CD4-positive, alpha-beta T cell treated with Interleukin-17A for 4 hours (primary cell): Measurements from ENCODE around the gene SIPA1L2.
"Not testable (repeated sequence)": the region's sequence is repeated elsewhere in the genome, so short reads cannot be mapped to it uniquely, and the experiment has no call there.

Experiments used
- DNase-seq: peaks from one replicate; pipeline ENCODE4 v3.0.0-alpha.2; 2020; ENCODE audit warnings: mixed read lengths

The SIPA1L2 gene

DNA sequence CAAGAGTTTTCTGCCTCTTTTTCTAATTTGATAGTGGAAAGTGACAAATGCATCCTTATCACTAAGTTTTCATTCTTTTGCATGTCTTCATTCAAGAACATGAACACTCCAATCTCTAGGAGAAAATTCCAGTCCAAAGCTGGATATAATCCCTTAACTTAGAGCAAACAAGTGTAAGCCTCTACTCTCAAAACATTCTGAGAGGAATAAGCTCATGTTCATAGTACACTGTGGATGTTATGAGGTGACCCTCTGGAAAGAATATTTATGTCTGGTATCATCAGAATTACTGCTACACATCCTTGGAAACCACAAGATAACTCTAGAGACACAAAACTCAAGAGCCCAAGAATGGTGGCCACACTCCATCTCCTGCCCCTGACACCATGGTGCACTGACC, 15.1 kb downstream of the SIPA1L2 start:
- DNase-seq = no peak

DNA sequence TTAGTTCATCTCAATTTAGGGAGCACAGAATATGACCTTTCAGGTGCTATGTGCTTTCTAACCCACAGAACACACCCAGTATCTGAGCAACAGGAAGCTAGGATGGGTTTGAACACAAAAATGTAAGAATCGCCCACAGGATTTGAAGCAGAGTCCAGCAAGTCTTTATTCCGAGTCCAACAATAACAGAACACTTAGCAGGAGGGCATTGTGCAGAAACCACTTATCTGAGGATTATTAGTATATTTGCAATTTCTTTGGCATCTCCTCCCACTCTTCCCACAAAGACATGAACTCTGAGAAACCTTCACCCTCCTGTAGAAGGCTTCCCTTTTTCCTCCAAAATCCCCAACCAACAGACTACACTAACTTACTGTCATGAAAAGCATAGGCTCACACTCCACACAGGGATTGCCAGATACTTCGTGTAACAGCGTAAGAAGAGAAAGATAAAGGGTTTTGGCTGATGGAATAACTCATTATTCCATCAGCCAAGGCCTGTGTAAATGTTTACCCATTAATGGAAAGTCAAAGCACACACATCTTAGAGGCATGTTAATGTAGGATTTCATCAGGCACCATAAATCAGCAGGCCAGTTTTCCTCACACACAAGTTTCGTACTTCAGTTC, 16.1 kb downstream of the SIPA1L2 start:
- no peak for DNase-seq

DNA sequence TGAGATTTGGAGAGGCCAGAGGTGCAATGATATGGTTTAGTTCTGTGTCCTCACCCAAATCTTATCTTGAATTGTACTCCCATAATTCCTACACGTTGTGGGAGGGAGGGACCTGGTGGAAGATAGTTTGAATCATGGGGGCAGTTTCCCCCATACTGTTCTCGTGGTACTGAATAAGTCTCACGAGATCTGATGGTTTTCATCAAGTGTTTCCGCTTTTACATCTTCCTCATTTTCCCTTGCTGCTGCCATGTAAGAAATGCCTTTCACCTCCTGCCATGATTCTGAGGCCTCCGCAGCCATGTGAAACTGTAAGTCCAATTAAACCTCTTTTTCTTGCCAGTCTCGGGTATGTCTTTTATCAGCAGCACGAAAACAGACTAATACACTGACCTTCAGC, 17.1 kb downstream of the SIPA1L2 start:
- DNase-seq = not testable (repeated sequence)

DNA sequence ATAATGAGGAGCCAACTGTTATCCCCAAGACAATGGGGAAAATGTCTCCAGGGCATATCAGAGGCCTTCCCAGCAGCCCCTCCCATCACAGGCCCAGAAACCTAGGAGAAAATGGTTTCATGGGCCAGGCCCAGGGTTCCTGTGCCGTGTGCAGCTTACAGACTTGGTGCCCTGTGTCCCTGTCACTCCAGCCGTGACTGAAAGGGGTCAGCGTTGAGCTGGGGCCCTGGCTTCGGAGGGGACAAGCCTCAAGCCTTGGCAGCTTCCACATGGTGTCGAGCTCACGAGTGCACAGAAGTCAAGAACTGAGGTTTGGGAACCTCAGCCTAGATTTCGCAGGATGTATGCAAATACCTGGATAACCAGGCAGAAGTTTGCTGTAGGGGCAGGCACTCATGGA, 18.1 kb downstream of the SIPA1L2 start:
- no peak for DNase-seq

DNA sequence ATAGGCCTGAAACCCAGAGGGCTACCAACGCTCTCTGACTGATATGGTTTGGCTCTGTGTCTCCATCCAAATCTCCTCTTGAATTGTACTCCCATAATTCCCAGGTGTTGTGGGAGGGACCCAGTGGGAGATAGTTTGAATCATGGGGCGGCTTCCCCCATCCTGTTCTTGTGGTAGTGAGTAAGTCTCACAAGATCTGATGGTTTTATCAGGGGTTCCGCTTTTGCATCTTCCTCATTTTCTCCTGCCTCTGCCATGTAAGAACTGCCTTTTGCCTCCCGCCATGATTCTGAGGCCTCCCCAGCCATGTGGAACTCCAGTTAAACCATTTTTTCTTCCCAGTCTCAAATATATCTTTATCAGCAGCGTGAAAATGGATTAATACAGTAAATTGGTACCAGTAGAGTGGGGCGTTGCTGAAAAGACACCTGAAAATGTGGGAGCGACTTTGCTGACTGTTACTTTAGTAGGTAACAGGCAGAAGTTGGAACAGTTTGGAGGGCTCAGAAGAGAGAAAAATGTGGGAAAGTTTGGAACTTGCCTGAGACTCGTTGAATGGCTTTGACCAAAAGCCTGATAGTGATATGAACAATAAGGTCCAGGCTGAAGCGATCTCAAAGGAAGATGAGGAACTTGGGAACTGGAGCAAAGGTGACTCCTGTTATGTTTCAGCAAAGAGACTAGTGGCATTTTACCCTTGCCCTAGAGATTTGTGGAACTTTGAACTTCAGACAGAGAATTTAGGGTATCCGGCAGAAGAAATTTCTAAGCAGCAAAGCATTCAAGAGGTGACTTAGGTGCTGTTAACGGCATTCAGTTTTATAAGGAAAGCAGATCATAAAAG, 18.8 kb downstream of the SIPA1L2 start:
- not testable (repeated sequence) for DNase-seq

DNA sequence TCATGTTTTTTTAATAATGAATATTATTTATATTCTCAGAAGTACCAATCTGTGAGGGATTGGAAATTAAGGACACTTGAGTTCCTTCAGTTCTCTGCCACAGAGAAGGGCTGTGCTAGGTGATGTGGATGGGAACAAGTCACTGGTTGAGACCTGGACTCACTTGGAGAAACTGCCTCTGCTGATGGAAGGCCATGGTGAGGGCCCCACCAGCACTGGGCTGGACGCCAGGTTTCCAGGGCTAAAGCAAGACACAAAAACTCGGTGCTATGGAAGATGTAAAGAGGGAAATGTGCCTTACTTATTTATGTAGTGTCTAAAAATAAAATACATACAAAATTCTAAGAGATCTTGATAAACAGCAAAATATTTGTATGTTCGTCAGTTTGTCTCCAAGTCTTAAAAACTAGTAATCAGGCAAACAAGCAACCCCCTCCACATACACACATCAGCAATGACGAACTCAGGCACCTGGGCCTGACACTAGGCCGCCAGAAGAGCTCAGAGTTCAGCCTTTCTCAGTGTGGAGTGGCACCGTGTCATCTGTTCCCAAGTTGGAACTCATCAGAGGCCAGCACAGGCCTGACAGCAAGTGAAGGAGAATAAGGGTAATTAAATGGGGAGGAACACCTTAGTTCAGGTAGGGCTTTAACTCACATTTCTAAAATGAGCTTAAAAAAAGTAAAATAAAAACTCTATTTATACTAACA, 19.6 kb downstream of the SIPA1L2 start:
- DNase-seq = no peak

DNA sequence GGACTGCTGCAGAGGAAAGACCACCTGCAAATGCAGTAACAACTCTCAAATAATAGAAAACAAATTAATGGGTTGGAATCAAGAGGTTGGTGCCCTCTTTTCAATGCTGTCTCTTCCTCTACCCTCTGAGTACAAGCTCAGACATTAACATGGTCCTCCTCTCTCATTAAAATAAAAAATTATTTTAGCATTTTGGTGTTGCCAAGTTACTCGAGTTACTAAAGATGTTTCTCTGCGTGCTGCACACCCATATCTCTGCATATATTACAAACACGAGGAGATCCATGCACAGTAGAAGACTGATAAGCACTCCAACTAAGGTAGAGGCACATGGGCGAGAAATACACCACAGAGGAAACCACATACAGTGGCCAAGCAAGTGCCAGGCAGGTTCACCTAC, 21.5 kb downstream of the SIPA1L2 start:
- no peak for DNase-seq

DNA sequence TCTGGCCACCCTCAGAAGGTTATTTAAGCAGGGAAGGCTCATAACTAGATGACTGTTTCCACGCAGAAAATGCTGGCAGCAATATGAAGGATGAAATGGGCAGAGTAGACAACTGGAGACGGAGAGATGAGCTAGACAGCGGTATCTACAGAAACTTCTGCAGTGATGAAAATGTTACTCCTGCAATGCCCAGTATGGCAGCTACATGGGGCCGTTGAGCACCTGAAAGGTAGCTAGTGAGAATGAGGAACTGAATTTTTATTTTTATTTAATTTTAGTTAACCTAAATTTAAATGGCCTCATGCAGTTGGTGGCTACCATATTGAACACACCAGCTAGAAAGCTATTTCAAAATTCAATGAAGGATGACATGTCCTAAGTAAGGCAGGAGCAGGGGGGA, 27.3 kb downstream of the SIPA1L2 start:
- no peak for DNase-seq

DNA sequence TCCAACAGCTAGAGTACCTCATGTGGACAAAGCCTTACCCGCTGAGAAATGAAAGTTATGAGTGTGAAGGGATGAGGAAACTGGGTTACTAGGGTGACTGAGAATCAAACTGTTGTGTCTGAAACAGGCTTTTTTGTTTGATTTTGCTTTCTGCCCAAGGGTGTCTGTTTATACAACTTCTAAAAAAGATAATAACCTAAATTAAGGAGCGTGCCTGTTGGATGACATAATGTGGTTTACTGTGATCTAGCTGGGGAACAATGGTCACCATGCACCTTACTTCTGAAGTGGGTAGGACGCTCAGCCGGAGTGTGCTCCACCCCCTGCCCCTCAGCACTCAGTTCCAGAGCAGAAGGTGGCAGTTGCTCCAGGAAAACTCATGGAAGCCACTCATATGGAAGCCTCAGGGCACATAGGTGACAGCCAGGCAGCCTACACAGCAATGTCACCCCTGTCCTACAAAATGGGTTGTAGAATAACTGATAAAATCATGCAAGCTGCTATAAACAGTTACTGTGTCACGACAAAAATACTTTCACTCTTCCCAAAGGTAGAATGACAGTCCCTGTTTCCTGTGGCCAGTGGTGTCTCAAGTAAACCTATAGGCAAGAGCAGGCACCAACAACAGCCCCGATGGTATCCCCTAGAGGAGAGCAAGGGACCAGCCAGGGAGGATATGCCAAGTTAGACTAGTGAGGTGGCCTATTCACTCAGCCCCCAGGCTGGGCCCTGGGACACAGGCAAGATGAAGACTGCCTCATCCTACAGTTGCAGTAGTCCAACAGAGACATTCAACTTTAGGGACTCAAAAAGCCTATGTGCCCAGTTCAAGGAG, 29.3 kb downstream of the SIPA1L2 start:
- no peak for DNase-seq

DNA sequence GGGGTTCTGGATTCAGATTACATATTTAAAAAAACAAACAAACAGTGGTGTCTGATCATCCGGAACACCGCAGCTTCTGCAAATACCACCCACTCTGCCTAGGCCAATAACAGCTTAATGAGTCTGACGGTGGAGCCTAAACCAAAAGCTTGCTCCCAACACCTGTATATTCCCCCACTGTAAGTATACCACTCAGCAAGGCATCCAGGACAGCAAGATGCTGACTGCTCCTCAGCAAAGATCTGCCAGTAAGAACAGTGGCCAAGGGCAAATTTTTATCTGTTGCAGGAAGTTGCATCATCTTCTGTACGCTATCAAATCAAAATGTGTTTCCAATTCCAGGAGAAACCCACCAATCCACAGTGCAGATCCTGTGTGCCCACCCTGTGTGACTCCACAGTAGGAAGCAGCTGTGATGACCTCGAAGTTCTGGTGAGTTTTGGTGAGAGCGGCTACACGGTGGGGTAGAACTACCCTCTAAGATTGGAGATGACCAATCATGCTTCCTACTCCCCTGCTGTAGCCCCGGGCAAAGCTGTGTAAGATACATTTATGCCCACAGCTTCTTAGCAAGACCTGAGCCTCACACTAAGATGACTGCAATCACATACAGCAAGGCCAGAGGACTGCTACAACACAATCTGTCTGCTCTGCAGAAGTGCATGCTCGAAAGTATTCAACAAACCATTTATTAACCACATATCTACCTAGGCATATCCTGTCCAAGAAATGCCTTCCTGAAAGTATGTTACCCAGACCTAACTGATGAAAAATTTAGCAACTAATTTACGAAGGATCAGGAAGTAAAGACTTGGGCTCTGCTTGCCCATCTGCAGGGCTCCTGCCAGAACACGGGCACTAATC, 30.5 kb downstream of the SIPA1L2 start:
- DNase-seq = no peak

DNA sequence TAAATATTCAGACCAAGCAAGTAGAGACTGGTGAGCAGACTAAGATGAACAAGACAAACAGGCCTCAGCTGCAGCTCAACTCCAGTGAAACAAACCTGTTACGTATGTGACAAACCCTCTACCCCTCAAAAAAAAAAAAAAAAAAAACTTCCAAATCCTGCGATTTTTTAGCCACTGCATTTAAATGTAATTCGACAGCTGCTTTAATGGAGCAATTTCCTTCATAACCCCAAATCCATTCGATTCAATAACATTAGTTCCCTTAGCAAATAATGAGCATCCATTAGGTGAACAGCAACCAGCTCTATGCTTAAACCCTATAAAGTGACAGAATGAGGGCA, 31.1 kb downstream of the SIPA1L2 start:
- no peak for DNase-seq

DNA sequence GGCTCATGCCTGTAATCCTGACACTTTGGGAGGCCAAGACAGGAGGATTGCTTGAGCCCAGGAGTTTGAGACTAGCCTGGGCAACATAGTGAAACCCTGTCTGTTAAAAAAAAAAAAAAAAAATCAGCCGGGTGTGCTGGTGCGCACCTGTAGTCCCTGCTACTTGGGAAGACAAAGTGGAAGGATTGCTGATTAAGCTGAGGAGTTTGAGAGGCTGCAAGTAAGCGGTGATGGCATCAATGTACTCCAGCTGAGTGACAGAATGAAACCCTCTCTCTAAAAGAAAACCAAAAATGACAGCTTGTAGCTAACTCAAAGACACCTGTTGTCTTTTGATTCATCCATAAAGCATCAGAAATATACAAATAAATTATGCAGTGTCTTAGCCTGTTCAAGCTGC, 31.8 kb downstream of the SIPA1L2 start:
- DNase-seq = no peak

DNA sequence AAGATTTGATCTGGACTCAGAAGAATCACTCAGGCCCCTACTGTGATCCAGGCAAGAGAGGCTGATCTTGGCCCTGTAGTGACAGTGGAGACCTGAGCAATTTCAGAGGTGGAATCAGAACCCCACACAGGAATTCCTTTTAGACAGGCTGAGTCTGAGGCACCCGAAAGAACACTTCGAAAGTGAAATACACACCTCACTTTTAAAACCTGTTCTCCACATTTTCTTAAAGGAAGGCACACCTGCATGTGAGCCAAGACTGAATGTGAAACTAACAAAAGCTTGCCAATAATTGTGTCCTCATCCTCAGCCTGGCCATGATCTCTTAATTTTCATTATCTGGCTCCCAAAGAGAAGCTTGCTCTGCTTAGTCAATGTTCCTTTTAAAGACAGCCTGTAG, 32.2 kb downstream of the SIPA1L2 start:
- DNase-seq = no peak

DNA sequence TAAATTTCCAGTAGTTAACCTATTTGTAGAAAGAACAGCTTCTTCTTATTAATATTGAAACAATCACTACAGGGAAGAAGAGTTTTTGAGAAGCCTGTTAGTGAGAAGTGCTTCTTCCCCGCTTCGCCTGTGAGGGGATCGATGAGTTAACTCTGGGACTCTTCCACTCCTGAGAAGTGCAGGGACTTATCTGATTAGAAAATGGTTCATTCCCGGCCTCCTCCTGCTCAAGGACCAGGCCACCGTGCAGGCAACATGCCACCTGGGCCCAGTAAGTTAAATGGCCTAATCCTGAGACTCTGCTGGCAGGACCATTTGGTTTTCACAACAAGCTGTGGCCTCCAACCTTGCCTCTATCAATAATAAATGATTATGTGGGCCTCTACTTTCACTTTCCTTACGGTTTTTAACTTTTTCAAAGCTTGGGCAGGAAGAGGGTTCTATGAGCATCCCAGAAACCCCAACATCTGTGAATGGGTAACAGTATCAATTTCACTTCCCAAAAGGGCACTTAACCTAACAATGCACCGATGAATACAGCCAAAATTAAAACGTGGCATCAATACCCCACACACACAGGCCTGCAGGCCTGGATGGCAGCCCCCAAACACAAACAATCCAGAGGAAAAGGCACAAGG, 33.1 kb downstream of the SIPA1L2 start:
- no peak for DNase-seq

DNA sequence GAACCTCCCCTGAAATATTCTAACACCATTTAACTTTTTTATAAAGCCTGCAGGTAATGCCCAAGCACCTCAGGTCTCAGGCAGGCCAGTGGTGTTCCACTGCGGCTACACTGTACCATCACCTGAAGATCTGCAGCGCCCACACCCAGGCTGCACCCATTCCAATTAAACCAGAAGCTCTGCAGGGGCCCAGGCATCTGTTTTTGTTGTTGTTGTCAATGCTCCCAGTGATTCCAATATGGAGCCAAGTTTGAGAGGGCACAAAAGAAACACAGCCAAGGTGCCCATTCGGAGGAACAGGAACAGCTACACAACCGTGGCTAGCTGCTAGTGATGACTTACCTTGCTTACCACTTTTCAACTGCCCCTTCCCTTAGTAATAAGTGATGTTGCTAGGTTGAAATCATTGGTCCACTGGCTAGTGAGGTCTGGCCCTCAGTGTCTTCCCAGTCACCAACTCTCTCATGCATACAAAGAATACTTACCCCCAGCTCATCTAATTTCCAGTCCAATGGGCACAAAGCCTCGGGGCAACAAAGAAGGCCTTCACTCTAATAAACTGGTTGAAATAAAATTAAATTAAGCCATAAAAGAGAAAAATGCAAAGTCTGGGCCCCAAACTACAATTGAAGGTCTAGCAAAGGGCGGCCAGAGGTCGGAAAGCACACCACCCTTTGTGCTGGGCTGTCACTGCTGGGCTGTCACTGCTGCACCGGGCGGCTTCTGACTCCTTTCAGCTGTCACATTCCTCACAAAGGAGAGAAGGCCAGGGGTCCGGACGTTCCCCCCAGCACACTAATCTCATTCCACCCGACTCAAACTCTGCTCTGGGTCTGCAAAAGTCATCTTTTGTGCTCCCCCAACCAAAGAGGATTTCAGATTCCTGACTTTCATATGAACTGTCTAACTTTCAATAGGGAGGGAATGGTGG, 34.9 kb downstream of the SIPA1L2 start:
- no peak for DNase-seq

DNA sequence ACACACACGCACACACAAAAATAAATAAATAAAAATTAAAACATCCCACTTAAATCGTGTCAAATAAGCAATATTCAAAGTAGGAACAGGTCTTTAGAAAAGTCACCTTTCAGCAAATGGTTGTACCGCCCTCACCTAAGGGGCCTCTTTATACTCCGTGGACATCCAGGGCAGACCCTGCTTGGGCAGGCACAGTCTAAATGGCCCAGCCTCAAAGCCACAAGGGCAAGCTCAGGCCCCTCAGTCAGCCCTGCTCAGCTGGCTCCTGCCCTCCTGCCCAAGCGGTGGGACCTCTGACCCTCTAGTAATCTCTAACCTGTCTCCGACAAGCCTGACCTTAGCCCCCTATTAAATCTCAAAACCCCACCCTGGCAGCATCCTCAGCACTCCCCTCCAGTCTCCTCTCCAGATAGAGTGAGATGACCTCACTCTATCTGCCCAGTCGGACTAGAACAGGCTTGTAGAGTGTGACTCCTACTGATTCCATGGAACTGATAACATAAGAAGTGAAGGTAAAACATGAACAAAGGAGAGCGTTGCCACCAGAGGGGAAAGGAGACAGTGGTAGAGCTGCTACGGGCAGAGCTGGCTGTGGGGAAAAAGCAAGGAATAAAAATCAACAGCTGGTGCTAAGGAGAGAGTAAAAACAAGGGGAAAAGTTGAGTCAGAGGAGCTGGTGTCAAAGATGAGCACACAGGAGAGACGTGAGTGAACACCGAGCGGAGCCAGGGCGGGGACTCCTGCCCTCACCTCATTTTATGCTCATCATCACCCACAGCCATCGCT, 36.0 kb downstream of the SIPA1L2 start:
- no peak for DNase-seq

DNA sequence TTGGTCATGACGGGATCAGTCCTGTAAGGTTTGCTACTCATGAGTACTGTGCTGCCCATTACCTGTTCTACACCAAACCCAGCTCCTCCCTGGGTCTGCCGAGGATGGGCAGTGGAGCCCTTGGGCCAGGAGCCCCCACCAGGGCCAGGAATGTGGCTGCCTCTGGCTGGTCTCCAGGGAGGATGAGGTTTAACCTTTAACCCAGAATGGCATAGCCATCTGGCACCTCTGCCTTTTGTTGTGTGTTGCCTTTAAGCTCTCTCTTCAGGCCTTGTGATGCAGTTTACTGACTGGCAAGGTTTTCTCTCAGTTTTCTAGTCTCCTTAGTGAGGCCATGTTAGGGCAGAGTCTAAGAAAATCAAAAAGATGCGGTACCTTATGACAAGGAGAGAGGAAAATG, 38.6 kb downstream of the SIPA1L2 start:
- DNase-seq = no peak

DNA sequence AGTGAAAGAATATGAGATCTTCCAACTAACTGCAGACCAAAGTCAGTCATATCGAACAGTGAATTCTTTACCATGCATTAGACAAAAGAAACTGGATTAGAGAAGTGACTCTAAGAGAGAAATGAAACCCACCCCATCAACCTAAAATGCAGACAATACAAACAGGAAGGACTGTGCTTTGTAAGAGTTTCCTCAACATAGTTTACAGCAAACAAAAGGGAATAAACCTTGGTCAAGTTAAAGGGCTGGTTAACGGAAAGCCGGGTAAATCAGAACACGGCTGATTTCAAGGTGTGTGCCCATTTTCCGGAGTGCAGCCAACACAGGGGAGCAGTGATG, 39.2 kb downstream of the SIPA1L2 start:
- no peak for DNase-seq

DNA sequence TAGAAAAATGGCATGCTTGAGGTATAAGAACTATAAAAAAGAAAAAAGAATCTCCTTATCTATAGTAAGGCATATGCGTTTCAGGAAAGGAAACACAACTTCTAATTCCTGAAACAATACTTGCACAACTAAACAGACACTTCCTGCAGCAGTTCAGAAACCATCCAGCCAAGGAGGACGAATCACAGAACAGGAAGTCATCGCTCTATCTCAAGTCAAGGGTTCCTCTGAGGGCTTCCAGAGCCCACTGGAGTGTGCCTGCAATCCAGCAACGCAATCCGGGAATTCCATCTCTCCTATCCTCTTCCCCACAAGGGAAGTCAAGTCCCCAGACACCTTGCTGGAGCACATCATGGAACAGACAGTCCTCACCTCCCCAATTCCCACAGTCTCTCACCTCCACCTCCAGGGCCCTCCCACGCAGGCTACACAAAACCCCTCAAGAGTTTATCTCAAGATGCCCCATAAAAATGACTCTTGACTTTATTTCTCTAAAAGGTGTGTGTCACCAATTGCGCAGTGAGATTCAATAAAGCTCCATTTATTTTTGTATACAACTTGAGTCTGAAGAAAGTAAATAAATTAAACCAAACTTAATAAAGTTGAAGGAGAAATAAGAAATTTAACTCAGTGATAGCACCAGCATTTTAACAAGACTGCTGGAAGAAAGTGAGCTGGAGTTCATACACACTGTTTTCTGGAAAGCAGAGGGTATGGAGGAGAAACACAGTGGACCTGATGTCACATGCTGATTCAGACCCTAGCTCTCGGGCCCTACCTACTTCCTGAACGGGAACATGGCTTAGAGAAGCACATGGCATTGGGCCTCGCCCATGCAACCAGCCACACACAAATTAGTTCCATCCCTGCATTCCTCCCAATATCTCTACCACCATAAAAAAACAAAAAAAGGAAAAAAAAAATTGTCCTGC, 39.9 kb downstream of the SIPA1L2 start:
- no peak for DNase-seq
